HEK293T (cell line): ENCODE measurements around the gene TAPBPL.

Source experiments
- ARNT ChIP-seq: fragments of 450-650 bp; IDR thresholded peaks from 2 replicates; pipeline ENCODE4 v1.6.1; 2017; ENCODE audit warnings: mild to moderate bottlenecking
- BHLHE40 ChIP-seq: fragments of 450-650 bp; IDR thresholded peaks from 2 replicates; pipeline ENCODE4 v1.6.1; 2016; ENCODE audit warnings: mild to moderate bottlenecking, moderate library complexity, borderline replicate concordance
- ELF4 ChIP-seq: fragments of 450-650 bp; IDR thresholded peaks from 2 replicates; pipeline ENCODE4 v1.6.1; 2017; ENCODE audit warnings: antibody characterized with exemption
- HDGF ChIP-seq: fragments of 450-650 bp; IDR thresholded peaks from 2 replicates; pipeline ENCODE4 v1.6.1; 2017; ENCODE audit warnings: antibody characterized with exemption, borderline replicate concordance
- LEF1 ChIP-seq: fragments of 450-650 bp; IDR thresholded peaks from 2 replicates; pipeline ENCODE4 v1.6.1; 2017; ENCODE audit warnings: mild to moderate bottlenecking, borderline replicate concordance
- NFRKB ChIP-seq: fragments of 450-650 bp; IDR thresholded peaks from 2 replicates; pipeline ENCODE4 v1.6.1; 2016; ENCODE audit warnings: mild to moderate bottlenecking, moderate library complexity
- SUZ12 ChIP-seq: fragments of 450-650 bp; IDR thresholded peaks from 2 replicates; pipeline ENCODE4 v1.6.1; 2016; ENCODE audit warnings: mild to moderate bottlenecking
- TARDBP ChIP-seq: fragments of 450-650 bp; IDR thresholded peaks from 2 replicates; pipeline ENCODE4 v1.6.1; 2016
- TF ChIP-seq, protein P1 (sequence below): fragments of 450-650 bp; IDR thresholded peaks from 2 replicates; pipeline ENCODE4 v1.6.1; 2016

DNA sequence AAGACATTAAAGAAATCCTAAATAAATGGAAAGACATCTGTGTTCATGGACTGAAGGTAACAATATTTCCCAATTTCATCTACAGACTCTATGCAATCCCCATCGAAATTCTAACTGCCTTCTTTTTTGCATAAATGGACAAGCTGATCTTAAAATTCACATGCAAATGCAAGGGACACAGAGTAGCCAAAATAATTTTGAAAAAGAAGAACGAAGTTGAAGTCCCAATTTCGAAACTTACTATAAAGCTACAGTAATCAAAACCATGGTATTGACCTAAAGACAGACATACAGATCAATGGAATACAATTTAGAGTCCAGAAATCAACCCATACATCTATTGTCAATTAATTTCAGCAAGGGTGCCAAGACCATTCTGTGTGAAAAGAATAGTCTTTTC is 23.5 kb upstream of the TAPBPL start:
- no peak for TF ChIP-seq ELF4
- TF ChIP-seq HDGF, result no peak
- TF ChIP-seq, protein P1, sequence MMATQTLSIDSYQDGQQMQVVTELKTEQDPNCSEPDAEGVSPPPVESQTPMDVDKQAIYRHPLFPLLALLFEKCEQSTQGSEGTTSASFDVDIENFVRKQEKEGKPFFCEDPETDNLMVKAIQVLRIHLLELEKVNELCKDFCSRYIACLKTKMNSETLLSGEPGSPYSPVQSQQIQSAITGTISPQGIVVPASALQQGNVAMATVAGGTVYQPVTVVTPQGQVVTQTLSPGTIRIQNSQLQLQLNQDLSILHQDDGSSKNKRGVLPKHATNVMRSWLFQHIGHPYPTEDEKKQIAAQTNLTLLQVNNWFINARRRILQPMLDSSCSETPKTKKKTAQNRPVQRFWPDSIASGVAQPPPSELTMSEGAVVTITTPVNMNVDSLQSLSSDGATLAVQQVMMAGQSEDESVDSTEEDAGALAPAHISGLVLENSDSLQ, result no peak
- no peak for TF ChIP-seq SUZ12
- no peak for TF ChIP-seq LEF1
- no peak for TF ChIP-seq BHLHE40
- TF ChIP-seq NFRKB, result no peak
- TF ChIP-seq ARNT, result no peak
- no peak for TF ChIP-seq TARDBP
